IPS DF 19.7 (cell line): ENCODE measurements around the gene EPB41.
"Not testable (repeated sequence)": the region's sequence is repeated elsewhere in the genome, so short reads cannot be mapped to it uniquely, and the experiment has no call there.

ENCODE experiments used
- DNase-seq: peaks from one replicate; pipeline ENCODE4 v3.0.0-alpha.2; 2013; ENCODE audit warnings: low read depth, low spot score

Gene EPB41

DNA sequence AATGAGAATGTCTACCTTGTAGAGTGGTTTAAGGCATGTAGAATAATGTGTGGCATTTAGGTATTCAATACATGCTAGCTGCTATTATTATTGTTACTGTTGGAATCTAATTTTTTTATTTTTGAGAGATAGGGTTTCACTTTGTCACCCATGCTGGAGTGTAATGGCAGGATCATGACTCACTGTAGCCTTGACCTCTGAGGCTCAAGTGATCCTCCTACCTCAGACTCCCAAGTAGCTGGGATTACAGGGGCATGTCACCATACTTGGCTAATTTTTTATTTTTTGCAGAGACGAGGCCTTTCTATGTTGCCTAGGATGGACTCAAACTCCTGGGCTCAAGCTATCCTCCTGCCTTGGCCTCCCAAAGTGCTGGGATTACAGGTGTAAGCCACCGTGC, 61.9 kb downstream of the EPB41 start:
- DNase-seq, result no peak

DNA sequence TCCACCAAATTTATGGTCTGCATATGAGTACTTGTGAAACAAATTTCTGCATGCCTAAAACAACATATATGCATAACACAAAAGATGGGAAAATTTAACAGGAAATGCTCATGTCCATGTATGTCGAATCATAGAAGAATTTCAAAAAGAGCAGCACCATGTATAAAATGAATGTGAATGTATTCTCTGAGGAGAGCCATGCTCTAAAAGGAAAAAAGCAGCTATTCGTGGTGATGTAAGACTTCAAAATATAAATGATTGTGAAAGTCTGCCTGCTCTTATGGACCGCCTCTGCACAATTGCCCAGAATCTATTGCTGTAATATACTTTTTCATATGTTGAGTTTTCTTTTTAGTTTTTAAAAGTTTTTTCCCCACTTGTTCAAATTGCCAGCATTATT, 66.8 kb downstream of the EPB41 start:
- DNase-seq, result no peak

DNA sequence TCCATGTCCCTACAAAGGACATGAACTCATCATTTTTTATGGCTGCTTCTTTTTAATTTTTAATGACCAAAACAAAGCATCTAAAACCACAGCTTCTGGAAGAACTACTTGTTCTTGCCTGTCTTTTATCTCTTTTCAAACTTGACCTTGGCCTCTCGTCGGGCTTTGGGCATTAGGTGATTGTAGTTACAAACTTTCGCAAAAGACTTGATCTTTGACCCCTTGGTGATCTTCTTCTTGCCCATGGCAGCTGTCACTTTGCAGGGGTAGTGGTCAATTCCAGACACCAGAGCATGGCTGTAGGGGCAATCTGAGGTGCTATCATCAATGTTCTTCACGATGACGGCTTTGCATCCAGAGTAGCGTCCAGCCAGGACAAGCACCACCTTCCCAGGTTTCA, 67.8 kb downstream of the EPB41 start:
- DNase-seq, result no peak

DNA sequence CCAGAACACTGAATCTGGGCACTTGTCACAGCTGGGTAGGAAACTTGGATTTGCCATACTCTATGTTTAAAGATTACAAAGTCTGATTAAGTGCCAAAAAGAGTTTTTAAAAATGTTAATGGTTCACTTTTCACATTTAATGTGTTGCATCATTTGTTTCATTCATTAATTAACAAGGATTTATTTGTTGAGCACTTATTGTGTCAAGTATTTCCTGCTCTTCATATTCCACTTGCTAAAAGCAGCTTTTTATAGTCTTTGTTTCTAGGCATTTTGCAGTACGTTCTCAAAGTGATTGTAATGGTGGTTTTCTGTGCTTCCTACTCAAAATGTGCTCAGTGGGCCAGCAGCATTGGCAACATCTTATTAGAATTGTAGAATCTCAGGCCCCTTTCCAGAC, 68.7 kb downstream of the EPB41 start:
- no peak for DNase-seq

DNA sequence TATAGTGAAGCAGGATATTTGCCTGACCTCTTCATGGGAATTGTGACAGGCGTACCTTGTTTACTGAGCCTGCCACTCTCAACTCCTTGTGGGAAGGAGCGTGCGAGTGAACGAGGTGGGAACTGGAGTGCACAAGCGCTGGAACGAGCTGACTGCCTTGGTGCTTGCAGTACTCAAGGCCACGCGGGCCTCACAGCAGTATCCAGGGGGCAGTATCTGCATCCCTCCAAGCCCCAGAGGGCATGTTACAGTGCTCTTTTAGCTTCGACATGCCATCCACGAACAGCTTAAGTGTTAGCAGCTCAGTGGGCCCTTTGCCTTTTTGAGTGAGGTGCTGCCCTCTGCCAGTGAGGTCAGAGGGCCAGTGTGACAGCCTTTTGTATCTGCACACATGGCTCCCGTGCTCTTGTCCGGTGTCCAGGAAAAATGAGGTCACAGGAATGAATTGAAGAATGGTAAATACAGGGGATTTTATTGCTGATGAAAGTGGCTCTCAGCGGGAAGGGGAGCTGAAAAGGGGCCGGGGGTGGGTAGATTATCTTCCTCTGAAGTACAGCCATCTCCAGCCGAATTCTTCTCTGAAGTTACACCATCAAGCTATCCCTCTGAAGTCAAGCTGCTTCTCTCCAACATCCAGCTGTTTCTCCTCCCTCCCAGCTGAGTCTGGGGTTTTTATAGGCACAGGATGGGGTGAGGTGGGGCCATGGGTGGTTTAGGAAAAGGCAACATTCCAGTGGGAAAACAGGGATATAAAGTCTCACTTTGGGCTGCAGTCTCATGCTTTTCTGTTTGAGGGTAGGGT, 69.3 kb downstream of the EPB41 start:
- no peak for DNase-seq

DNA sequence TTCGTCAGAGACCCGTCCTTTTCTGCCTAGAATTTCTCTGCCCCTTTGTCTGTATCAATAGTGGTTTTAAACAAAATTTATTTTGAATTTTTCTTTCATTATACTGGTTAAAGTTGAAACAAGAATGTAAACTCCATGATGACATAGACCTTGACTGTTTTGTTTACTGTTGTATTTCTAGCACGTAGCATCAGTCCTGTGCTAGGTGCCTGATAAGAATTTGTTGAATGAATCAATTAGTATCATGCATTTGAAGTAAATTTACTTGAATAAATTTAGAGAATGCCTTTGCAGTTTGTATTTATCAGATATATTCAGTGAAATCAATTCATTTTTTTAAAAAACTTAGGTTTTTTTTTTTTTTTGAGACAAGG, 69.9 kb downstream of the EPB41 start:
- DNase-seq, result no peak

DNA sequence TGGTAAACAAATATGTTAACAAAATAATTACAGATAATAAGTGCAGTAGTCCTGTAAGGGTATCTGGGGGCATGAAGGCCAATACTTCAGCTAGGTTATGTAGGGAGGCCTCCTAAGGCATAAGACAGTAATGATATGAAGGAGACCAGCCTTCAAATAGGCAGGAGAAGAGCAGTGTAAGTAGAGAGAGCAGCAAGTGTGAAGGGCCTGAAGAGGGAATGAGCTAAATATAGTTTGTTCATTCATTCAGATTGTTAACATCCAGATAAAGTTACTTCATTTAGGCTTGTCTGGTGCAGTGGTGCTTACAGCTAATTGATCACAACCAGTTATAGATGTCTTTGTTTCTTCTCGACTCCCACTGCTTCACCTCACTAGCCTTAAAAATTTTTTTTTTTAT, 71.1 kb downstream of the EPB41 start:
- DNase-seq, result no peak

DNA sequence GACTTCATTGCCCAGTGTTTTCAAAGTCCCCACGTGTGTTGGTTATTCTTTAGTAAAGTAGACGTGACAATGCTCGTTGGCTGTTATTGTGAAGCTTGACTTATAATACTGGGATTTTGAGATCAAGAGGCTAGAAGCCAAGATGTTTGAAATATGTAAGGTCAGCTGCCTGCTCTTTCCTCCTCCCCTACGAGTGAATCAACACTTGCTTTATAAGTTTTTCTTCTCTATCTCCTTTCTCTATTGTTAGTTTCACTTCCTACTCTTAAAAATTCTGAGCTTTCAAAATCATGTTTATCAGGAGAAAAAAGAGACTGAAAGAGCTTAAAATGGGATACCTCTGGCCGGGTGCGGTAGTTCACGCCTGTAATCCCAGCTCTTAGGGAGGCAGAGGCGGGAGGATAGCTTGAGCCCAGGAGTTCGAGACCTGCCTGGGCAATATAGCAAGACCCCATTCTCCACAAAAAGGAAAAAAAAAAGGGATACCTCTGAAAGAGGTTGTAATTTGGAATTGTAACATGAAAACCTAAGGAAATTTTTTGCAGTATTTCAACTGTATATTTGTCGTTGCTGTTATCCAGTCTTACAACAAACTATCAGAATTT, 72.0 kb downstream of the EPB41 start:
- no peak for DNase-seq

DNA sequence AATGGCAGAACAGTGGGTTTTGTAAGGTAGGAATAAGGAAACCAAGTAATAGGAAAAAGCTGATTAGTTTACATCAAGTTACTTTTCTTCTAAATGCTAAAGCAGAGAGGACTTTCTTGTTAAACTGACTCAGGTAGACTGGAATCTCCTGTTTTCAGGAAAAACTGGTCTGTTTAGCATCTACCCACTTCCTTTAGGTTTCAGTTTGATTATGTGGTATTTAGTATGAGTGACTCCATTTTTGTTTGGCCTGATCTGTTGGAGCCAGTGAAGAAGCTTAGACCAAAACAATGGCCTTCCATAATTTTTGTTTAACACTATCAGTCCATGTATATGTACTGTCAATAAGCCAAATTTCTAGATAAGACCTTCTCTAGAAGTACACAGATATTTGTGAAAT, 88.4 kb downstream of the EPB41 start:
- DNase-seq, result no peak

DNA sequence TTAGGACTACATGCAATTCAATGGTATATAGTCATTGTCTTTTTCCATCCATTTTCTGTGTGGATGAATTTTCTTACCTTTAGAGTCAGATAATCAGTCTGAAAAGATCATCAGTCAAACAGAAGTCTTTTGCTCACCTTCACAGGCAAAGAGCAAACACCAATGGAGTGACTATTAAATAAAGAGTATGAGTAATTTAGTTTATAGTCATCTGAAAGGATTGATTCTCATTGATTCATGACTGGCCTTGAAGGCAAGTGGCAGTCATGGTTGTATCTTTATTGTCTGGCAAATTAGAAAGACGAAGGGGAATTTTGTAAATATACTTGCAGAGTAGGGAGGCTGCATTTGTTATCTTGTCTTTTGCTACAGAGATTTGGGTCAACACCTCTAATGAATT, 89.9 kb downstream of the EPB41 start:
- no peak for DNase-seq

DNA sequence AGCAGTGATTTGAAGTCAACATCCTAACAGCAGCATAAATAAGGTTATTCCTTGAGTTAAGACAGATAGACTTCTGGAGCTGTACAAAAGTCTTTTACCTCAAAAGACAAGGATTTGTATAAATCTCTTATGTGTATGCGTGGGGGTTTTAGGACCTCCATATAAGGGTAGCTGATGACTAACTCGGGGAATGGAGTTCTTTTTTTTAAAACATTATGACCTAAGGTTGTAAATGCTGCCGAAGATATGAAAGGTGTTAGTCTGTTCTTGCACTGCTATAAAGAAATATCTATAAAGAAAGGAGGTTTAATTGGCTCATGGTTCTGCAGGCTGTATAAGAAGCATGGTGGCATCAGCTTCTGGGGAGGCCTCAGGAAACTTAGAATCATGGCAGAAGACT, 90.4 kb downstream of the EPB41 start:
- DNase-seq, result no peak

DNA sequence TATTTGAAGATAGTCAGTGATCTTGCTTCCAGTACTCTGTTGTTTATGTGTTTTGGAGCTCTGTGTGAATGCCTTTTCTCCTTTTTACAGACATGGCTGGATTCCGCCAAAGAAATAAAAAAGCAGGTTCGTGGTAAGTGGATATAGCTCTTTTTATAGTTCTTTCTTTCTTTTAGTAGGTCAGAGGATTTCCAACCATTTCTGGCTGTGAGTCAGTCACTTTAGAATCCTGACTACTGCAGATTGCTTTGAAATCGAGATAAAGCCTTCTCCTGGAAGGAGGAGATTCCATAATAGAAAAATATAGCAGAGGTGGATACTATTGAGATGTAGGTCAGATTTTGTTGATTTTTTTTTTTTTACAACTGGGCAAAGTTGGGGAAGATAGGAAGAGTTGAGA, 97.4 kb downstream of the EPB41 start:
- no peak for DNase-seq

DNA sequence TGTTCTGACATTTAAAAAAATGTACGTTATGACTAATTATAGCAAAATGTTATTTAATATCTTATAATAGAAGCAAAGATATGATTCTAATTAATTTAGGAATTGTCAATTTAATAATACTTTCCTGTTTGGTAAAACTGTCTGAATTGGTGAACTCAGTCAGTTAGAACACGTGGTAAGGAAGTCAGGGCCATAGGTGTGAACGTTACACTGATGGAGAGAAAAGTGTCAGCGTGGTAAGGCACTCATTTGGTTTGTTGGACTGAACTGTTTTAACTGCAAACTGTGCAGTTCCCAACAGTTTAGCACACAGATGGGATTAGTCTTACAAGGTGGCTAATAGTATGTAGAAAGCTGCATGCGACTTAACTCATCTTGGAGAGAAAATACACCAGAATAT, 102.9 kb downstream of the EPB41 start:
- no peak for DNase-seq

DNA sequence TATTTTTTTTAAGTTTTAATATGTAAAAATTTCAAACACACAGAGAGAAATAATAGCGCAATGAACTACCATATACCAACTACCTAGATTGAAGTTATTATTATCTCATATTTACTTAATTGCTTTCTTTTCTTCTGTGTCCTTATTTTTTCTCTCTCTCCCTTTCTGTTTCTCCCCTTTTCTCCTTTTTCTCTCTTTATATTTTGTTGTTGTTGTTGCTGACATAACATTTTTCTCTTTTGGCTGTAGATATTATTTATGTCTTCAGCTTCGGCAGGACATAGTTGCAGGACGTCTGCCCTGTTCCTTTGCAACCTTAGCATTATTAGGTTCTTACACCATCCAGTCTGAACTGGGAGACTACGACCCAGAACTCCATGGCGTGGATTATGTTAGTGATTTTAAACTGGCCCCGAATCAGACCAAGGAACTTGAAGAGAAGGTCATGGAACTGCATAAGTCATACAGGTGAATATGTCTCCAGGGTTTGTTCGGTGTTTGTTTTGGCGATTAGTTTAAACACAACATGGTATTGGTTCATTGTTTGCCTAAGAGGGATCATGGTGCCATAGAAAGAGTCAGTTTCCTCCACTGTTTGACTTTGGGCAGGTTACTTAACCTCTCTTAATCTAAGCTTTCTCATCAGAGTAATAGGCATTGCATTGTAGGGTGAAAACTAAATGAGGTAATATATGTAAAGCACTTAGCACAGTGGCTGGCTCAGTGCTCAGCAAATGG, 103.8 kb downstream of the EPB41 start:
- DNase-seq, result no peak

DNA sequence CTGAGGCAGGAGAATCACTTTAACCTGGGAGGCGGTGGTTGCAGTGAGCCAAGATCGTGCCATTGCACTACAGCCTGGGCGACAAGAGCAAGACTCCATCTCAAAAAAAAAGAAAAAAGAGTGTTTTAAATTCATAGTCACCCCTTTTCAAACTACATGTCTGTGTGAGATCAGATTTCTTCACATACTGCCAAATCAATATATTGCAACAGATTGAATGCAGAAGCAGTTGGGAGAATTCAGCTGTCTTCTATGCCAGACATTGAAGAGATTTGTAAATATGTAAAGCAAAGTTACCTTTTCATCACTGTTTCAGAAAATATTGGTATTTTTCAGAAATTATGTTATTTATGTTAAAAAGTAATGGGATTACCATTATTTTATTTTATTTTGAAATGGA, 108.3 kb downstream of the EPB41 start:
- DNase-seq, result no peak

DNA sequence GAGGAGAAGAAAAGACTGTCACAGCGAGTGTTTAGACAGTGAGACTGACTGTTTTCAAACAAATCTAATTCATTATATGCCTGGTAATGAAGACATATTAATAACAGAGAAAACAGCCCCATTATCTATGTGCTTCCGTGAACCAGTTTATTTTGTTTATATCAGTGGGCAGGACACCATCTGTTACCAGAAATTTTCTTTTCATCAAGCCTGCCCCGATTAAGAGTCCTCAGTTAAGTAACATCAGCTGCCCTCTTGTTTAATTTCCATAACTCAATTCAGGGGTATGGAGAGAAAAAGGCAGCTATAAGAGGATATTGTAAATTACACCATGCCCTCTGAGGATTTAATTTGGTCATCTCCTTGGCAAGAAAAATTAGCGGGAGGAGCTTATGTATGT, 115.3 kb downstream of the EPB41 start:
- no peak for DNase-seq

DNA sequence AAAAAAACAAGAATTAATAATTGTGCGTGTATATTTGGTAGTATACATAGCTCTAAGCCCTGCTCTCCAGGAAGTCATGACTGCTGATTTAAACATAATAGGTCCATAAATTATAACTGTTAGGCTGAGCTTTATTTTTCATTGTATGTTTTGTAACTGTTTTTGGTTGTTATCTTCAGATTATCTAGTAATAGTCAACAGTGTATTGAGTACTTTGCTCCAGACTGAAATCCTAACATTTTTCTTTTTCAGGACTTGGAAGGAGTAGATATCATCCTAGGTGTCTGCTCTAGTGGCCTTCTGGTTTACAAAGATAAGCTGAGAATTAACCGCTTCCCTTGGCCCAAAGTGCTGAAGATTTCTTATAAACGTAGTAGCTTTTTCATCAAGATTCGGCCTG, 118.5 kb downstream of the EPB41 start:
- no peak for DNase-seq

DNA sequence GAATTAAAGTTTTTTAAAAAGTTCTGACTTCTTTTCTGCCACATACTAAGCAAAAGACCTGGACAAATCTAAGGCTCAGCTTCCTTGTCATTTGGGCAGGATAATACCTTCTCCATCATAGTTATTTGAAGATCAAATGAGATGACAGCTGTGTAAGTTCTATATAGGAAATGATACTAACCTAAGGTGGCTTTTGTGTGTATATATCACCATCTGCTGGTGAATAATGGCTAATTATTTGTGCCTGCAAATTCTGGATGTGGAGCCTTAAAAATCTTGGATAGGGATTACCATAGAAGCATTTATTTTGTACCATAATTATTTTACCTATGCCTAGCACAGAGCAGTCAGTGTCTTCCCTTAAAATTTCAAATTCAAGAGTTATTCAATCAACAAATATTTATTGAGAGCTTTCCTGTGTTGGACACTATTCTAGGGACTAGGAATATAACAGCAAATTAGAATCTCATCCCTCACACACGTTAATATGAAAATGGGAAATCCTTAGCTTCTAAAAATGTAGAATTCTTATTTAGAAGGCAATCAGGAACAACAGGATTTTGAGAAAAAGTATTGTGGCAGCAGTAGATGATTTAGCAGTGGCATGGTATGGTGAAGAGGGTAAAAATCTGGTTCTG, 119.6 kb downstream of the EPB41 start:
- DNase-seq, result no peak

DNA sequence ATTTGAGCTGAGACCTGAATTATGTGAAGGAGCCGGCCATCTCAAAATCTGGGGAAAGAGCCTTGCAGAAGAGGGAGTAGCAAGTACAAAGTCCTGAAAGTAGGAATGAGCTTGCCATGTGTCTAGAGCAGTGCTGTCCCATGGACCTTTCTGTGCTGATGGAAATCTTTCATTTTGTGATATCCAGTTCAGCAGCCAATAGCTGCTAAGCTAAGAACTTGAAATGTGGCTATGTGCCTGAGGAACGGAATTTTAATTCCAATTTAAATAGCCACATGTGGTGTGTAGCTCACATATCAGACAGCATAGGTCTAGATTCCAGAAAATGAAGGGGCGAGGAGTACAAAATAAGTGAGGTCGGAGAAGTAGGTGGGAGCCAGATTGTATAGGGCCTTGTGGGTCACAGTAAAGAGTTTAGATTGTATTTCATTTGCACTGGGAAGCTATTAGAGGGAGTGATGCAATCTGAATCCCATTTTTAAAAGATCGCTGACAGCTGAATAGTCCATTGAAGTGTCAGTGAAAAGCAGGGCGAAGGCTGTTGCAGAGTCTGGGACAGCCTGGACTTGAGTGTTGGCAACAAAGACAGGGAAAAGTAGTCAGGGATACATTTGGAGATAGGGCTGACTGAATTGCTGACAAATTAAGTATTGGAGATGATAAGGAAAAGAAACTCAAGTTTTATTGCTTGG, 129.1 kb downstream of the EPB41 start:
- no peak for DNase-seq

DNA sequence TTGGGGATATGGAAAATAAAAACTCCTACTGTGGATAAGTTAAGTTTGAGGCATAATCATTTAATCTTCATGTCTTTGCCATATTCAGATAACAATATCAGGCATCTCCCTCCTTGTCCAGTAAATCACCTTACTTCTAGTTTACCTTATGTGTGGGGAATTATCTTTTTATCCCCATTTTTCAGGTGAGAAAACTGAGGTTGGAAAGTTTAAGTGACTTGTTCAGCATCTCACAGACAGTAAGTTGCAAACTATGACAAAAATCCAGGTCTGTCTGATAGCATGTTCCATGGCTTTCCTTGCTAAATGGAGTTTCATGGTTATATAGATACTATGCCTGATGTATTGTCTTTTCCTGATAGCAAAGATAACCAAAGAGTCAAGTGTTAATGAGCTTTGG, 129.6 kb downstream of the EPB41 start:
- DNase-seq, result no peak

DNA sequence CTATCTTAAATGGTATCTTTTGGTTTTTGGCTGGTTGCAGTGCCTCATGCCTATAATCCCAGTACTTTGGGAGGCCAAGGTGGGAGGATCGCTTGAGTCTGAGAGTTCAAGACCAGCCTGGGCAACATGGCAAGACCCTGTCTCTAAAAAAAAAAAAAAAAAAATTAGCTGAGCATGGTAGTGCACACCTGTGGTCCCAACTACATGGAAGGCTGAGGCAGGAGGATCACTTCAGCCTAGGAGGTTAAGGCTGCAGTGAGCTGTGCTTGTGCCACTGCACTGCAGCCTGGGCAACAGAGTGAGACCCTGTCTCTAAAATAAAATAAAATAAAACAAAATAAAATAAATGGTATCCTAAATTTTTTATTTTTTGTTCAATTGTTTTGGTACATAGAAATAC, 131.3 kb downstream of the EPB41 start:
- DNase-seq, result not testable (repeated sequence)

DNA sequence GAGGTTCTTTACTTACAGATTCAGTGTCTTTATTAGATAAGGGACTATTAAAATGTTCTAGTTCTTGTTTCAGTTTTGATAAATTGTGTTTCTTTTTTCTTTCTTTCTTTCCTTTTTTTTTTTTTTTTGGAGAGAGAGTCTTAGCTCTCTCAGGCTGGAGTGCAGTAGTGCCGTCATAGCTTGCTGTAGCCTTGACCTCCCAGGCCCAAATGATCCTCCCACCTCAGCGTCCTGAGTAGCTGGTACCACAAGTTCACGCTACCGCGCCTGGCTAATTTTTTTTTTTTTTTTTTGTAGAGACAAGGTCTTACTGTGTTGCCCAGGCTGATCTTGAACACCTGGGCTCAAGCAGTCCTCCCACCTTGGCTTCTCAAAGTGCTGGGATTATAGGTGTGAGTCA, 132.8 kb downstream of the EPB41 start:
- DNase-seq, result no peak
